RWPE2 (cell line): ENCODE results near the gene KIF25.
A peak's percentile ranks its signal among the peaks of the same experiment; 100 is the strongest.
"Not testable (repeated sequence)": the region's sequence is repeated elsewhere in the genome, so short reads cannot be mapped to it uniquely, and the experiment has no call there.

Experiments
- ATAC-seq: fragments of 200-7000 bp; cut with Tn5 transposase; 3 replicates; pipeline ENCODE4 v1.9.1; 2021; ENCODE audit warnings: low read depth
- DNase-seq: peaks from one replicate; pipeline ENCODE4 v3.0.0-alpha.2; 2020; ENCODE audit warnings: low spot score
- H3K27ac ChIP-seq: fragments of 450-650 bp; 2 replicates; pipeline ENCODE4 v1.5.1; 2017; ENCODE audit warnings: mild to moderate bottlenecking; ENCODE audit not compliant: poor library complexity, severe bottlenecking
- H3K27me3 ChIP-seq: fragments of 250-450 bp; sonication (Bioruptor Pico); 2 replicates; pipeline ENCODE4 v1.5.1; 2021; ENCODE audit warnings: mild to moderate bottlenecking, moderate library complexity; ENCODE audit not compliant: insufficient read depth, poor library complexity, severe bottlenecking
- H3K36me3 ChIP-seq: fragments of 250-450 bp; sonication (Bioruptor Pico); 2 replicates; pipeline ENCODE4 v1.5.1; 2020; ENCODE audit warnings: low read depth, mild to moderate bottlenecking, moderate library complexity
- H3K4me1 ChIP-seq: fragments of 250-450 bp; sonication (Bioruptor Pico); 2 replicates; pipeline ENCODE4 v1.5.1; 2021; ENCODE audit warnings: mild to moderate bottlenecking, moderate library complexity; ENCODE audit not compliant: insufficient read depth, poor library complexity, severe bottlenecking
- H3K4me3 ChIP-seq: fragments of 250-450 bp; sonication (Bioruptor Pico); 2 replicates; pipeline ENCODE4 v1.5.1; 2021; ENCODE audit warnings: mild to moderate bottlenecking, moderate library complexity; ENCODE audit not compliant: severe bottlenecking
- H3K9me3 ChIP-seq: fragments of 250-450 bp; sonication (Bioruptor Pico); 2 replicates; pipeline ENCODE4 v1.5.1; 2021; ENCODE audit warnings: mild to moderate bottlenecking, moderate library complexity; ENCODE audit not compliant: severe bottlenecking
- CTCF ChIP-seq: fragments of 450-650 bp; IDR thresholded peaks from one replicate; pipeline ENCODE4 v1.5.1; 2017; ENCODE audit warnings: mild to moderate bottlenecking, moderate library complexity; ENCODE audit not compliant: poor library complexity, severe bottlenecking

Gene KIF25

GRCh38 chr6:167973148-167973885, 24.2 kb upstream of the KIF25 start:
- Histone ChIP-seq H3K4me3 (no peak overlapping the region), H3K36me3 (peaks cover 36% of the 10 kb centered on the region), H3K4me1 (no peaks in the 10 kb centered on the region), H3K27ac (no peak overlapping the region), H3K9me3 (no peaks in the 10 kb centered on the region), H3K27me3 (no peaks in the 10 kb centered on the region)
- ATAC-seq: no peak
- DNase-seq: no peak
- TF ChIP-seq CTCF: no peak

- H3K27me3 ChIP-seq: no peaks in the 10 kb centered on the region
- ATAC-seq (peak; percentile 23; the same call in 1 of the 3 replicates), DNase-seq (no peak)
- H3K36me3 ChIP-seq: peaks cover 22% of the 10 kb centered on the region
- no peaks in the 10 kb centered on the region for H3K4me1 ChIP-seq
- TF ChIP-seq CTCF: no peak
- H3K9me3 ChIP-seq: no peaks in the 10 kb centered on the region
- H3K27ac ChIP-seq: no peak overlapping the region
- no peak overlapping the region for H3K4me3 ChIP-seq
These were observed 22.7 kb upstream of the KIF25 start for GRCh38 chr6:167974640-167975344.

GRCh38 chr6:167975458-167975857, 22.0 kb upstream of the KIF25 start:
- no peak overlapping the region for H3K27ac ChIP-seq
- H3K27me3 ChIP-seq: no peaks in the 10 kb centered on the region
- TF ChIP-seq CTCF: no peak
- peaks cover 15% of the 10 kb centered on the region for H3K36me3 ChIP-seq
- no peaks in the 10 kb centered on the region for H3K9me3 ChIP-seq
- no peak overlapping the region for H3K4me3 ChIP-seq
- DNase-seq (no peak), ATAC-seq (no peak)
- no peaks in the 10 kb centered on the region for H3K4me1 ChIP-seq

- not testable (repeated sequence) for DNase-seq, H3K27me3 ChIP-seq, H3K9me3 ChIP-seq, H3K27ac ChIP-seq, H3K4me3 ChIP-seq, ATAC-seq, H3K4me1 ChIP-seq, H3K36me3 ChIP-seq
These were observed 21.3 kb upstream of the KIF25 start for GRCh38 chr6:167976116-167976657.

- Histone ChIP-seq H3K36me3 (0 out of 2 replicates have a peak, but pooled peaks cover 3% of the 10 kb centered on the region), H3K9me3 (no peaks in the 10 kb centered on the region), H3K4me1 (no peaks in the 10 kb centered on the region), H3K27ac (no peak overlapping the region), H3K4me3 (no peak overlapping the region), H3K27me3 (no peaks in the 10 kb centered on the region)
- ATAC-seq (no peak), DNase-seq (no peak)
- TF ChIP-seq CTCF: no peak
These were observed 20.8 kb upstream of the KIF25 start for GRCh38 chr6:167976708-167977107.
